ENCODE data around the gene SLC7A5.

GRCh38 chr16:87815567-87815966 lies 53.7 kb downstream of the SLC7A5 start:
- no peak for TF ChIP-seq CTCF (IDR thresholded peaks at IDR 0.05; ENCODE audit: low read length)
- no peak for TF ChIP-seq EZH2phosphoT487 (IDR thresholded peaks at IDR 0.05; ENCODE audit: low read length)
- TF ChIP-seq EZH2 (optimal IDR thresholded peaks at IDR 0.05; ENCODE audit: low read depth, low read length), result no peak

Measured in MM.1S (cell line).